ENCODE data around the gene TMEM127. TPM values are rescaled to one million over a fixed set of nuclear protein-coding genes. Genes with fewer than 3 reads are reported as not detected.
"Not testable (repeated sequence)": the region's sequence is repeated elsewhere in the genome, so short reads cannot be mapped to it uniquely, and the experiment has no call there.

The TMEM127 gene
- total RNA-seq, 1 experiment from 2014 or later, result 25.3 TPM

DNA sequence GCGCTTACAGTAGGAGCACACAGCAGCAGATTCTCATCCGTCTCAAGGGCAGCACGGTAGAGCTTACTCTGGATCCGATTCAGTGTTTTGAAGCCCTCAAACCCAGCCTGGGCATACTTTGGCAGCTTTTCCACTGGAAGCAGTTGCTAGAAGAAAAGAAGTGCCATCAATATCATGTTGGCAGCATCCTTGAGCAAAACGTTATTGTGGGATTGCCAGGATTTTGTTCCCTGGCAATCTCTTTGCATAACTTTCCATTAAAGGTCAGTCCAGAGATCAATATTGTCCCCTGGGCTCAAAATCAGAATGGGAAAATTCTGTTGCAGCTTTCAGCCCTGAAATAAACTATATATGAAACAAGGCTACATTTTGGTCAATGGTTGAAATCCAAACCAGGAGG lies 31.1 kb upstream of the TMEM127 start:
- BruUV-seq (replicated peaks), result no TSS peak
- Histone ChIP-seq H2AFZ (ENCODE audit: low read depth, low read length, poor library complexity, severe bottlenecking) (no peak overlapping the region), H3K4me2 (ENCODE audit: low read length) (no peak overlapping the region), H3K9me2 (ENCODE audit: insufficient read depth) (no peaks in the 10 kb centered on the region), H3K4me3 (replicated peaks in 1 of 2; ENCODE audit: low read depth in 1 of 2, low read length in 2 of 2) (no peak overlapping the region), H3K79me2 (ENCODE audit: insufficient read depth, low read length) (peaks cover 41% of the 10 kb centered on the region), H3K4me1 (ENCODE audit: control insufficient read depth in 1 of 2, insufficient read depth in 2 of 2, low read length in 2 of 2) (no peaks in the 10 kb centered on the region), H3K27ac (ENCODE audit: low read depth, low read length) (no peak overlapping the region), H4K20me1 (ENCODE audit: insufficient read depth) (no peaks in the 10 kb centered on the region), H3K9ac (ENCODE audit: low read length) (no peak overlapping the region), H3K36me3 (ENCODE audit: control insufficient read depth in 1 of 2, insufficient read depth in 2 of 2, low read length in 2 of 2) (peaks cover 84 to 86% of the 10 kb centered on the region in 2 experiments), H3K27me3 (ENCODE audit: insufficient read depth, low read length) (no peaks in the 10 kb centered on the region), H3K9me3 (ENCODE audit: control insufficient read depth in 1 of 2, insufficient read depth in 1 of 2, low read depth in 1 of 2, low read length in 2 of 2) (no peaks in the 10 kb centered on the region)
- TF ChIP-seq SP1 (IDR thresholded peaks at IDR 0.05; ENCODE audit: low read depth), result no peak
- no peak for TF ChIP-seq EZH2phosphoT487 (IDR thresholded peaks at IDR 0.05; ENCODE audit: borderline replicate concordance)
- no peak for TF ChIP-seq SIN3A (IDR thresholded peaks at IDR 0.05; ENCODE audit: low read depth)
- TF ChIP-seq YY1 (IDR thresholded peaks at IDR 0.05; ENCODE audit: extremely low read depth, insufficient replicate concordance, low read depth, low read length), result no peak
- TF ChIP-seq, protein P1, sequence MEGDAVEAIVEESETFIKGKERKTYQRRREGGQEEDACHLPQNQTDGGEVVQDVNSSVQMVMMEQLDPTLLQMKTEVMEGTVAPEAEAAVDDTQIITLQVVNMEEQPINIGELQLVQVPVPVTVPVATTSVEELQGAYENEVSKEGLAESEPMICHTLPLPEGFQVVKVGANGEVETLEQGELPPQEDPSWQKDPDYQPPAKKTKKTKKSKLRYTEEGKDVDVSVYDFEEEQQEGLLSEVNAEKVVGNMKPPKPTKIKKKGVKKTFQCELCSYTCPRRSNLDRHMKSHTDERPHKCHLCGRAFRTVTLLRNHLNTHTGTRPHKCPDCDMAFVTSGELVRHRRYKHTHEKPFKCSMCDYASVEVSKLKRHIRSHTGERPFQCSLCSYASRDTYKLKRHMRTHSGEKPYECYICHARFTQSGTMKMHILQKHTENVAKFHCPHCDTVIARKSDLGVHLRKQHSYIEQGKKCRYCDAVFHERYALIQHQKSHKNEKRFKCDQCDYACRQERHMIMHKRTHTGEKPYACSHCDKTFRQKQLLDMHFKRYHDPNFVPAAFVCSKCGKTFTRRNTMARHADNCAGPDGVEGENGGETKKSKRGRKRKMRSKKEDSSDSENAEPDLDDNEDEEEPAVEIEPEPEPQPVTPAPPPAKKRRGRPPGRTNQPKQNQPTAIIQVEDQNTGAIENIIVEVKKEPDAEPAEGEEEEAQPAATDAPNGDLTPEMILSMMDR (IDR thresholded peaks at IDR 0.05 in 2 of 3, conservative IDR thresholded peaks at IDR 0.05 in 1 of 3; ENCODE audit: borderline replicate concordance in 1 of 3, insufficient read depth in 1 of 3, low read depth in 2 of 3, low read length in 2 of 3), result no peak
- TF ChIP-seq, protein P2, sequence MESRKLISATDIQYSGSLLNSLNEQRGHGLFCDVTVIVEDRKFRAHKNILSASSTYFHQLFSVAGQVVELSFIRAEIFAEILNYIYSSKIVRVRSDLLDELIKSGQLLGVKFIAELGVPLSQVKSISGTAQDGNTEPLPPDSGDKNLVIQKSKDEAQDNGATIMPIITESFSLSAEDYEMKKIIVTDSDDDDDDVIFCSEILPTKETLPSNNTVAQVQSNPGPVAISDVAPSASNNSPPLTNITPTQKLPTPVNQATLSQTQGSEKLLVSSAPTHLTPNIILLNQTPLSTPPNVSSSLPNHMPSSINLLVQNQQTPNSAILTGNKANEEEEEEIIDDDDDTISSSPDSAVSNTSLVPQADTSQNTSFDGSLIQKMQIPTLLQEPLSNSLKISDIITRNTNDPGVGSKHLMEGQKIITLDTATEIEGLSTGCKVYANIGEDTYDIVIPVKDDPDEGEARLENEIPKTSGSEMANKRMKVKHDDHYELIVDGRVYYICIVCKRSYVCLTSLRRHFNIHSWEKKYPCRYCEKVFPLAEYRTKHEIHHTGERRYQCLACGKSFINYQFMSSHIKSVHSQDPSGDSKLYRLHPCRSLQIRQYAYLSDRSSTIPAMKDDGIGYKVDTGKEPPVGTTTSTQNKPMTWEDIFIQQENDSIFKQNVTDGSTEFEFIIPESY (IDR thresholded peaks at IDR 0.05; ENCODE audit: extremely low read depth, insufficient replicate concordance, low read length), result no peak
- TF ChIP-seq FOSL1 (IDR thresholded peaks at IDR 0.05; ENCODE audit: low read depth), result no peak
- TF ChIP-seq CEBPB (IDR thresholded peaks at IDR 0.05; ENCODE audit: low read depth), result no peak
- TF ChIP-seq, protein P3, sequence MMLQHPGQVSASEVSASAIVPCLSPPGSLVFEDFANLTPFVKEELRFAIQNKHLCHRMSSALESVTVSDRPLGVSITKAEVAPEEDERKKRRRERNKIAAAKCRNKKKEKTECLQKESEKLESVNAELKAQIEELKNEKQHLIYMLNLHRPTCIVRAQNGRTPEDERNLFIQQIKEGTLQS (IDR thresholded peaks at IDR 0.05), result no peak
- no peak for TF ChIP-seq POLR2AphosphoS5 (IDR thresholded peaks at IDR 0.05; ENCODE audit: low read depth, low read length)
- TF ChIP-seq RAD21 (IDR thresholded peaks at IDR 0.05; ENCODE audit: low read depth), result no peak
- CTCF ChIA-PET, result no interaction called here
- DNase-seq (ENCODE audit: low read depth, low spot score) (no peak), ATAC-seq (no peak)
- intact Hi-C loops (cut with micrococcal nuclease), result no loop called here
- POLR2A ChIA-PET, result no interaction called here
- RAD21 ChIA-PET (ENCODE audit: low non-redundant PET in 1 of 2, low total read pairs in 2 of 2, uncharacterized antibody in 2 of 2, unreplicated experiment in 2 of 2), result no interaction called here

DNA sequence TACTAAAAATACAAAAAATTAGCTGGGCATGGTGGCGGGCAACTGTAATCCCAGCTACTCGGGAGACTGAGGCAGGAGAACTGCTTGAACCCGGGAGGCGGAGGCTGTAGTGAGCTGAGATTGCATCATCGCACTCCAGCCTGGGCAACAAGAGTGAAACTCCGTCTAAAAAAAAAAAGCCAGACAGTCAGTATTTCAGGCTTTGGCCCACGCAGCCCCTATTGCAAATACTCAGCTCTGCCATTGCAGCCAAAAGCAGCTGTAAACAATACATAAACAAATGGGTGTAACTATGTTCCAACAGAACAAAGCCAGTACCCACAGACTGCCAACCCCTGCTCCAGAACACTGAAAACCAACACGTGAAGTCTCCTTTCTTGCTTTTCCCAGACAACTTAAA lies 28.5 kb upstream of the TMEM127 start:
- peaks cover 15% of the 10 kb centered on the region; the same call in 1 of the 2 replicates for H3K79me2 ChIP-seq (ENCODE audit: insufficient read depth, low read length)
- CTCF ChIA-PET; intact Hi-C loops (cut with micrococcal nuclease); H4K20me1 ChIP-seq (ENCODE audit: insufficient read depth); BruUV-seq (replicated peaks); H3K27me3 ChIP-seq (ENCODE audit: insufficient read depth, low read length); H2AFZ ChIP-seq (ENCODE audit: low read depth, low read length, poor library complexity, severe bottlenecking); POLR2A ChIA-PET; H3K4me2 ChIP-seq (ENCODE audit: low read length); H3K9me2 ChIP-seq (ENCODE audit: insufficient read depth); H3K27ac ChIP-seq (ENCODE audit: low read depth, low read length); DNase-seq (ENCODE audit: low read depth, low spot score); H3K4me3 ChIP-seq (replicated peaks in 1 of 2; ENCODE audit: low read depth in 1 of 2, low read length in 2 of 2); H3K9me3 ChIP-seq (ENCODE audit: control insufficient read depth in 1 of 2, insufficient read depth in 1 of 2, low read depth in 1 of 2, low read length in 2 of 2); H3K4me1 ChIP-seq (ENCODE audit: control insufficient read depth in 1 of 2, insufficient read depth in 2 of 2, low read length in 2 of 2); H3K9ac ChIP-seq (ENCODE audit: low read length); ATAC-seq: not testable (repeated sequence)
- RAD21 ChIA-PET (ENCODE audit: low non-redundant PET in 1 of 2, low total read pairs in 2 of 2, uncharacterized antibody in 2 of 2, unreplicated experiment in 2 of 2), result interaction anchor here in 1 of 2 experiments (0.7 kb wide), 1 partner anchor 95 kb away, joined by 3 read pairs; no protein-coding TSS in a partner anchor
- peaks cover 86 to 90% of the 10 kb centered on the region in 2 experiments for H3K36me3 ChIP-seq (ENCODE audit: control insufficient read depth in 1 of 2, insufficient read depth in 2 of 2, low read length in 2 of 2)

All from HCT116 (cell line).